PC-3 (cell line): ENCODE measurements around the gene ZNF365.
"Not testable (repeated sequence)": the region's sequence is repeated elsewhere in the genome, so short reads cannot be mapped to it uniquely, and the experiment has no call there.

Experiments used
- EZH2 ChIP-seq: fragments of 300-600 bp; sonication (generic); IDR thresholded peaks from one replicate; pipeline ENCODE4 v1.6.1; 2017; ENCODE audit warnings: antibody characterized with exemption, mild to moderate bottlenecking, low read length; ENCODE audit not compliant: unreplicated experiment
- TF ChIP-seq, protein P1 (sequence below): fragments of 300-600 bp; sonication (generic); conservative IDR thresholded peaks from 2 replicates; pipeline ENCODE4 v1.5.1; 2017; ENCODE audit warnings: antibody characterized with exemption, low read depth, mild to moderate bottlenecking, low read length

DNA sequence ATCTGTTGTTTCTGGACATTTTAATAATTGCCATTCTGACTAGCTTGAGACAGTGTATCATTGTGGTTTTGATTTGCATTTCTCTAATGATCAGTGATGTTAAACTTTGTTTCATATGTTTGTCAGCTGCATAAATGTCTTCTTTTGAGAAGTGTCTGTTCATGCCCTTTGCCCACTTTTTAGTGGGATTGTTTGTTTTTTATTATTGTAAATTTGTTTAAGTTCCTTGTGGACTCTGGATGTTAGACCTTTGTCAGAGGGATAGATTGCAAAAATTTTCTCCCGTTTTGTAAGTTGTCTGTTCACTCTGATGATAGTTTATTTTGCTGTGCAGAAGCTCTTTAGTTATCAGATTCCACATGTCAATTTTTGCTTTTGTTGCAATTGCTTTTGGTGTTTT is 36.8 kb downstream of the ZNF365 start:
- TF ChIP-seq, protein P1, sequence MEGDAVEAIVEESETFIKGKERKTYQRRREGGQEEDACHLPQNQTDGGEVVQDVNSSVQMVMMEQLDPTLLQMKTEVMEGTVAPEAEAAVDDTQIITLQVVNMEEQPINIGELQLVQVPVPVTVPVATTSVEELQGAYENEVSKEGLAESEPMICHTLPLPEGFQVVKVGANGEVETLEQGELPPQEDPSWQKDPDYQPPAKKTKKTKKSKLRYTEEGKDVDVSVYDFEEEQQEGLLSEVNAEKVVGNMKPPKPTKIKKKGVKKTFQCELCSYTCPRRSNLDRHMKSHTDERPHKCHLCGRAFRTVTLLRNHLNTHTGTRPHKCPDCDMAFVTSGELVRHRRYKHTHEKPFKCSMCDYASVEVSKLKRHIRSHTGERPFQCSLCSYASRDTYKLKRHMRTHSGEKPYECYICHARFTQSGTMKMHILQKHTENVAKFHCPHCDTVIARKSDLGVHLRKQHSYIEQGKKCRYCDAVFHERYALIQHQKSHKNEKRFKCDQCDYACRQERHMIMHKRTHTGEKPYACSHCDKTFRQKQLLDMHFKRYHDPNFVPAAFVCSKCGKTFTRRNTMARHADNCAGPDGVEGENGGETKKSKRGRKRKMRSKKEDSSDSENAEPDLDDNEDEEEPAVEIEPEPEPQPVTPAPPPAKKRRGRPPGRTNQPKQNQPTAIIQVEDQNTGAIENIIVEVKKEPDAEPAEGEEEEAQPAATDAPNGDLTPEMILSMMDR, result not testable (repeated sequence)
- TF ChIP-seq EZH2, result not testable (repeated sequence)
